Measurements from ENCODE around the gene SNRPA.

The SNRPA gene

DNA sequence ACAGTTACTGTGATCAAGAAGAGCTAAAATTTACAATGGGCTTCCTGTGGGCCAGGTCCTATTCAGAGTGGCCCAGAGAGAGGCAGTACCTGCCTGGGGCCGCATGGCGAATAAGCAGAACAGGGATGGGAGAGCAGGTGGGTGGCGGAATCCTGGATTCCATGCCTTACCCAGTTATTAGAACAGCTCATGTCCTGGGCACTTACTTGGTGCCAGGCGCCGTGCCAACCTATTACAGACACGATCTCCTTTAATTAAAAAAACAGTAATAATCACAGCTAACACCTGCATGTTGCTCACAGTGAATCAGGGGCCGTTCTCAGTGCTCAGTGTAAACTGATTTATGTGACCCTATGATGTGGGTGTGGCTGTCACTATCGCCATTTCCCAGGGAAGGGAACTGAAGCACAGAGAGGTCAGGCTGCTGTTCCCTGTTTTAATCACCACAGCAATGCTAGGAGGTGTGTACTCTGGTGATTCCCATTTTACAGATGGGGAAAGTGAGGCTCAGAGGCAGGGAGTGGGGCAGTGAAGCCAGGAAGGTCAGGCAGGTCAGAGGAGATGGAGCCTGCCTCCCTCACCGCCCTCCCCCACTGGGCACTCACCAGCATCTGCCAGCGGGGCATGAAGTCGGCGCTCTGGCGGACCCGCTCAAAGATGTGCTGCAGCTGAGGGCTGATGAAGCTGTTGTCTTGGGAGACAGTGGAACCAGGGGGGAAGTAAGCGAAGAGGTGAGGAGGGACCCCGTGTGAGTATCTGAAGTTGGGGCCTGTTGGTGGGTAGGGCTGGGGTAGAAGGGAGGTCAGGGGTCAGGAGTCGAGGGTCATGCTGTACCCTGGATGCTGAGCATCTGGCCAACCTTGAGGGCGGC, 46.3 kb upstream of the SNRPA start:
- no peak overlapping the region for H3K4me3 ChIP-seq (ENCODE audit: low read depth, low read length)
- CTCF ChIA-PET, result interaction anchor here (0.6 to 1.3 kb wide), 3 partner anchors 14 to 42 kb away, joined by 3 to 4 read pairs (median 4); partner anchors contain the start of gene NUMBL
- H3K27ac ChIP-seq (ENCODE audit: extremely low read depth, low read depth, low read length), result no peak overlapping the region
- peaks cover 84 to 90% of the 10 kb centered on the region in 2 experiments for H3K36me3 ChIP-seq (ENCODE audit: control insufficient read depth in 2 of 2, insufficient read depth in 1 of 2, low read length in 2 of 2)
- H3K9me3 ChIP-seq (ENCODE audit: control insufficient read depth, insufficient read depth, low read depth, low read length), result no peaks in the 10 kb centered on the region
- H3K4me1 ChIP-seq (ENCODE audit: control insufficient read depth, insufficient read depth, low read length), result no peaks in the 10 kb centered on the region
- POLR2A ChIA-PET, result interaction anchor here (0.5 to 1.9 kb wide), 7 partner anchors 12 to 96 kb away, joined by 3 to 8 read pairs (median 4); partner anchors contain the start of genes COQ8B, ITPKC, NUMBL and RAB4B
- TF ChIP-seq ZNF768 (tag by site-specific recombination; IDR thresholded peaks at IDR 0.05) (0 out of 2 replicates have a peak, but pooled peaks have one; percentile 31), ZNF335 (tag by site-specific recombination; conservative IDR thresholded peaks at IDR 0.05) (no peak), ZNF510 (tag by site-specific recombination; IDR thresholded peaks at IDR 0.05; ENCODE audit: insufficient replicate concordance) (no peak), ZFP69B (tag by site-specific recombination; IDR thresholded peaks at IDR 0.05) (no peak), ZNF169 (tag by site-specific recombination; IDR thresholded peaks at IDR 0.05) (no peak), KLF9 (tag by site-specific recombination; IDR thresholded peaks at IDR 0.05; ENCODE audit: low read depth) (0 out of 2 replicates have a peak, but pooled peaks have one; percentile 37), ZNF514 (tag by site-specific recombination; IDR thresholded peaks at IDR 0.05) (no peak), RBAK (tag by site-specific recombination; IDR thresholded peaks at IDR 0.05) (no peak), MZF1 (tag by site-specific recombination; IDR thresholded peaks at IDR 0.05; ENCODE audit: borderline replicate concordance) (no peak), KLF8 (tag by site-specific recombination; IDR thresholded peaks at IDR 0.05) (no peak), ZNF23 (tag by site-specific recombination; IDR thresholded peaks at IDR 0.05; ENCODE audit: borderline replicate concordance) (no peak), ZNF223 (tag by site-specific recombination; IDR thresholded peaks at IDR 0.05) (no peak), GLI2 (tag by site-specific recombination; IDR thresholded peaks at IDR 0.05; ENCODE audit: borderline replicate concordance, low read depth) (no peak)
- TF ChIP-seq, protein P1, sequence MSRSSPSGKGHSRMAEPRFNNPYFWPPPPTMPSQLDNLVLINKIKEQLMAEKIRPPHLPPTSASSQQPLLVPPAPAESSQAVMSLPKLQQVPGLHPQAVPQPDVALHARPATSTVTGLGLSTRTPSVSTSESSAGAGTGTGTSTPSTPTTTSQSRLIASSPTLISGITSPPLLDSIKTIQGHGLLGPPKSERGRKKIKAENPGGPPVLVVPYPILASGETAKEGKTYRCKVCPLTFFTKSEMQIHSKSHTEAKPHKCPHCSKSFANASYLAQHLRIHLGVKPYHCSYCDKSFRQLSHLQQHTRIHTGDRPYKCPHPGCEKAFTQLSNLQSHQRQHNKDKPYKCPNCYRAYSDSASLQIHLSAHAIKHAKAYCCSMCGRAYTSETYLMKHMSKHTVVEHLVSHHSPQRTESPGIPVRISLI (tag by site-specific recombination; IDR thresholded peaks at IDR 0.05), result no peak

DNA sequence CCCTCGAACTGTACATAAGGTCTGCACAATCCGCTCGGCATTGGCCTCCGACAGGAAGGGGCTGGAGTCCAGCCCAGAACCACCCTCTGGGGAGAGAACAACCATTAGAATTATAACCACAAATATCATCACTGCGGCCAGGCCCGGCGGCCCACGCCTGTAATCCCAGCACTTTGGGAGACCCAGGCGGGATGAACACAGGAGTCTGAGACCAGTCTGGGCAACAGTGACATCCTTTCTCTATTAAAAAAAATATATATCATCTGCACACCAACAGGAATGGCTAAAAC, 45.7 kb upstream of the SNRPA start:
- Histone ChIP-seq H3K27ac (ENCODE audit: extremely low read depth, low read depth, low read length) (no peak overlapping the region), H3K4me1 (ENCODE audit: control insufficient read depth, insufficient read depth, low read length) (no peaks in the 10 kb centered on the region), H3K36me3 (ENCODE audit: control insufficient read depth in 2 of 2, insufficient read depth in 1 of 2, low read length in 2 of 2) (peaks cover 88 to 89% of the 10 kb centered on the region in 2 experiments), H3K9me3 (ENCODE audit: control insufficient read depth, insufficient read depth, low read depth, low read length) (no peaks in the 10 kb centered on the region), H3K4me3 (ENCODE audit: low read depth, low read length) (no peak overlapping the region)
- CTCF ChIA-PET, result no interaction called here
- POLR2A ChIA-PET, result interaction anchor here (1.9 kb wide), 1 partner anchor 11 kb away, joined by 8 read pairs; the partner anchor contains the start of genes COQ8B and ITPKC
- TF ChIP-seq, protein P2, sequence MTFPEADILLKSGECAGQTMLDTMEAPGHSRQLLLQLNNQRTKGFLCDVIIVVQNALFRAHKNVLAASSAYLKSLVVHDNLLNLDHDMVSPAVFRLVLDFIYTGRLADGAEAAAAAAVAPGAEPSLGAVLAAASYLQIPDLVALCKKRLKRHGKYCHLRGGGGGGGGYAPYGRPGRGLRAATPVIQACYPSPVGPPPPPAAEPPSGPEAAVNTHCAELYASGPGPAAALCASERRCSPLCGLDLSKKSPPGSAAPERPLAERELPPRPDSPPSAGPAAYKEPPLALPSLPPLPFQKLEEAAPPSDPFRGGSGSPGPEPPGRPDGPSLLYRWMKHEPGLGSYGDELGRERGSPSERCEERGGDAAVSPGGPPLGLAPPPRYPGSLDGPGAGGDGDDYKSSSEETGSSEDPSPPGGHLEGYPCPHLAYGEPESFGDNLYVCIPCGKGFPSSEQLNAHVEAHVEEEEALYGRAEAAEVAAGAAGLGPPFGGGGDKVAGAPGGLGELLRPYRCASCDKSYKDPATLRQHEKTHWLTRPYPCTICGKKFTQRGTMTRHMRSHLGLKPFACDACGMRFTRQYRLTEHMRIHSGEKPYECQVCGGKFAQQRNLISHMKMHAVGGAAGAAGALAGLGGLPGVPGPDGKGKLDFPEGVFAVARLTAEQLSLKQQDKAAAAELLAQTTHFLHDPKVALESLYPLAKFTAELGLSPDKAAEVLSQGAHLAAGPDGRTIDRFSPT (tag by site-specific recombination; IDR thresholded peaks at IDR 0.05), result no peak
- TF ChIP-seq ZBTB17 (tag by site-specific recombination; IDR thresholded peaks at IDR 0.05) (no peak), MYNN (tag by site-specific recombination; IDR thresholded peaks at IDR 0.05; ENCODE audit: borderline replicate concordance) (no peak), KLF16 (tag by site-specific recombination; IDR thresholded peaks at IDR 0.05) (no peak), ZNF202 (tag by site-specific recombination; IDR thresholded peaks at IDR 0.05; ENCODE audit: borderline replicate concordance) (no peak), OSR2 (tag by site-specific recombination; IDR thresholded peaks at IDR 0.05) (no peak), MZF1 (tag by site-specific recombination; IDR thresholded peaks at IDR 0.05; ENCODE audit: borderline replicate concordance) (no peak), YY1 (tag by site-specific recombination; IDR thresholded peaks at IDR 0.05) (no peak), ZNF366 (tag by site-specific recombination; conservative IDR thresholded peaks at IDR 0.05) (no peak), ZBTB21 (tag by site-specific recombination; IDR thresholded peaks at IDR 0.05) (no peak), ZBTB48 (tag by site-specific recombination; IDR thresholded peaks at IDR 0.05) (no peak), ZNF157 (tag by site-specific recombination; IDR thresholded peaks at IDR 0.05) (no peak), ZBTB20 (tag by site-specific recombination; IDR thresholded peaks at IDR 0.05) (no peak), OVOL3 (tag by site-specific recombination; IDR thresholded peaks at IDR 0.05) (no peak), ZNF585B (tag by site-specific recombination; IDR thresholded peaks at IDR 0.05) (no peak)
- TF ChIP-seq, protein P3, sequence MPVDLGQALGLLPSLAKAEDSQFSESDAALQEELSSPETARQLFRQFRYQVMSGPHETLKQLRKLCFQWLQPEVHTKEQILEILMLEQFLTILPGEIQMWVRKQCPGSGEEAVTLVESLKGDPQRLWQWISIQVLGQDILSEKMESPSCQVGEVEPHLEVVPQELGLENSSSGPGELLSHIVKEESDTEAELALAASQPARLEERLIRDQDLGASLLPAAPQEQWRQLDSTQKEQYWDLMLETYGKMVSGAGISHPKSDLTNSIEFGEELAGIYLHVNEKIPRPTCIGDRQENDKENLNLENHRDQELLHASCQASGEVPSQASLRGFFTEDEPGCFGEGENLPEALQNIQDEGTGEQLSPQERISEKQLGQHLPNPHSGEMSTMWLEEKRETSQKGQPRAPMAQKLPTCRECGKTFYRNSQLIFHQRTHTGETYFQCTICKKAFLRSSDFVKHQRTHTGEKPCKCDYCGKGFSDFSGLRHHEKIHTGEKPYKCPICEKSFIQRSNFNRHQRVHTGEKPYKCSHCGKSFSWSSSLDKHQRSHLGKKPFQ (tag by site-specific recombination; IDR thresholded peaks at IDR 0.05), result no peak
- TF ChIP-seq, protein P4, sequence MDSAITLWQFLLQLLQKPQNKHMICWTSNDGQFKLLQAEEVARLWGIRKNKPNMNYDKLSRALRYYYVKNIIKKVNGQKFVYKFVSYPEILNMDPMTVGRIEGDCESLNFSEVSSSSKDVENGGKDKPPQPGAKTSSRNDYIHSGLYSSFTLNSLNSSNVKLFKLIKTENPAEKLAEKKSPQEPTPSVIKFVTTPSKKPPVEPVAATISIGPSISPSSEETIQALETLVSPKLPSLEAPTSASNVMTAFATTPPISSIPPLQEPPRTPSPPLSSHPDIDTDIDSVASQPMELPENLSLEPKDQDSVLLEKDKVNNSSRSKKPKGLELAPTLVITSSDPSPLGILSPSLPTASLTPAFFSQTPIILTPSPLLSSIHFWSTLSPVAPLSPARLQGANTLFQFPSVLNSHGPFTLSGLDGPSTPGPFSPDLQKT (IDR thresholded peaks at IDR 0.05; ENCODE audit: borderline replicate concordance, low read depth, low read length), result no peak
